ENCODE measurements around the gene MYOM1.
"Not testable (repeated sequence)": the region's sequence is repeated elsewhere in the genome, so short reads cannot be mapped to it uniquely, and the experiment has no call there.

MYOM1 gene

GRCh38 chr18:3035635-3036034 is 184.1 kb downstream of the MYOM1 start:
- DNase-seq (ENCODE audit: low read depth in 2 of 2): no peak

GRCh38 chr18:3032721-3033120 is 187.0 kb downstream of the MYOM1 start:
- no peak for DNase-seq (ENCODE audit: low read depth in 2 of 2)

- no peak for DNase-seq (ENCODE audit: low read depth in 2 of 2)
These were observed 190.4 kb downstream of the MYOM1 start for GRCh38 chr18:3029215-3029952.

- not testable (repeated sequence) for DNase-seq (ENCODE audit: low read depth in 2 of 2)
These were observed 191.7 kb downstream of the MYOM1 start for GRCh38 chr18:3028115-3028514.

GRCh38 chr18:3027370-3027891 is 192.3 kb downstream of the MYOM1 start:
- DNase-seq (ENCODE audit: low read depth in 2 of 2): no peak

- DNase-seq (ENCODE audit: low read depth in 2 of 2): no peak
These were observed 194.2 kb downstream of the MYOM1 start for GRCh38 chr18:3025544-3025943.

- not testable (repeated sequence) for DNase-seq (ENCODE audit: low read depth in 2 of 2)
These were observed 196.2 kb downstream of the MYOM1 start for GRCh38 chr18:3023603-3024002.
